ENCODE measurements around the gene KMT5B. TPM values are rescaled to one million over a fixed set of nuclear protein-coding genes. Genes with fewer than 3 reads are reported as not detected.

Gene KMT5B
- total and polyA plus RNA-seq, 2 experiments from 2014 or later, result 26.4 to 31.0 TPM

GRCh38 chr11:68146704-68147474 is 66.2 kb downstream of the KMT5B start (continued):
- TF ChIP-seq ZNF114 (CRISPR knock-in tag; IDR thresholded peaks at IDR 0.05) (no peak), POLR2AphosphoS5 (IDR thresholded peaks at IDR 0.05; ENCODE audit: low read depth) (no peak), EZH2 (IDR thresholded peaks at IDR 0.05; ENCODE audit: low read depth, unreplicated experiment) (no peak), ZNF331 (CRISPR knock-in tag; IDR thresholded peaks at IDR 0.05; ENCODE audit: low read depth) (no peak), ZNF462 (CRISPR knock-in tag; IDR thresholded peaks at IDR 0.05) (no peak)

DNA sequence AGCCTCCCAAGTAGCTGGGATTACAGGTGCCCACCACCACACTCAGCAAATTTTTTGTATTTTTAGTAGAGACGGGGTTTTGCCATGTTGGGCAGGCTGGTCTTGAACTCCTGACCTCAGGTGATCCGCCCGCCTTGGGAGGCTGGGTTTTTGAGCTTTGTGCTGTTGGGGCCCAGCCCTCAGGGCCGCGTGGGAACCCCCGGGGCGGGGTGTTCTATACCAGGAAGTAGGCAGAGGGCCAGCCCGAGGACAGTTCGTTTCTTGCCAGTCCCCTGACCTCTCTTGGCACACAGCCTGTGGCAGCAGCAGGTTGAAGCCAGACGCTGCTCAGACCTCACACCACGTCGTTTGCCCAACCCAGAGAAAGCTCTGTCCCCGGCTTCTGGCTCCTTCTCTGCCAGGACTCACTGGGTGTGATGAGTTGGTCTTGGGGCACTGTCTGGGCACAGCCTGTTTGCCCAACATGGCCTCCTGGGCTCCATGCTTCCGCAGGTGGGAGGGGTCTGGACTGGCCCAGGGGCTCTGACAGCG is 67.0 kb downstream of the KMT5B start:
- Histone ChIP-seq H3K9me2 (ENCODE audit: insufficient read depth) (no peaks in the 10 kb centered on the region), H3F3A (replicated peaks; ENCODE audit: low read depth) (no peaks in the 10 kb centered on the region), H3K4me2 (no peak overlapping the region), H3K79me2 (replicated peaks; ENCODE audit: insufficient read depth) (no peaks in the 10 kb centered on the region), H3K4me3 (no peak overlapping the region), H3K27ac (ENCODE audit: low read depth) (no peak overlapping the region), H4K20me1 (replicated peaks; ENCODE audit: insufficient read depth) (no peaks in the 10 kb centered on the region), H3K36me3 (ENCODE audit: insufficient read depth) (no peaks in the 10 kb centered on the region), H2AFZ (no peak overlapping the region), H3K4me1 (ENCODE audit: insufficient read depth) (no peaks in the 10 kb centered on the region), H3K27me3 (ENCODE audit: insufficient read depth) (no peaks in the 10 kb centered on the region)
- H3K4me1 Mint-ChIP-seq, result no peaks in the 10 kb centered on the region; the same call in 2 of the 3 replicates
- H3K36me3 Mint-ChIP-seq (ENCODE audit: low read depth), result no peaks in the 10 kb centered on the region
- ATAC-seq (no peak), DNase-seq (ENCODE audit: low spot score) (no peak)
- H3K27ac Mint-ChIP-seq, result no peak overlapping the region
- peaks cover 4% of the 10 kb centered on the region for H3K27me3 Mint-ChIP-seq (ENCODE audit: insufficient read depth, low read depth, poor library complexity)
- H3K9me3 Mint-ChIP-seq, result no peaks in the 10 kb centered on the region
- H3K4me3 Mint-ChIP-seq, result no peak overlapping the region
- TF ChIP-seq NANOG (IDR thresholded peaks at IDR 0.05; ENCODE audit: borderline replicate concordance), result no peak
- TF ChIP-seq CTCF (conservative IDR thresholded peaks at IDR 0.05; ENCODE audit: low read depth in 2 of 2), result no peak
- TF ChIP-seq EZH2 (IDR thresholded peaks at IDR 0.05; ENCODE audit: low read depth, unreplicated experiment), result no peak
- TF ChIP-seq CREB1 (CRISPR knock-in tag; IDR thresholded peaks at IDR 0.05; ENCODE audit: low read depth), result no peak
- TF ChIP-seq JUNB (IDR thresholded peaks at IDR 0.05; ENCODE audit: unreplicated experiment), result no peak
